CD4-positive, alpha-beta T cell (primary cell): ENCODE data around the gene METRNL. TPM values are rescaled to one million over a fixed set of nuclear protein-coding genes. Genes with fewer than 3 reads are reported as not detected.

Experiments
- ATAC-seq: fragments of 200-7000 bp; cut with Tn5 transposase; one replicate; pipeline ENCODE4 v1.10.0; 2022; ENCODE audit warnings: mild to moderate bottlenecking; ENCODE audit not compliant: poor library complexity
- CTCF ChIA-PET: fragments of 350-600 bp; sonication (Branson Sonifier 250); formaldehyde crosslinking; loops from one replicate; lab custom pipeline; 2021; ENCODE audit warnings: antibody characterized with exemption, inconsistent platforms; lab: Charles Lee
- POLR2A ChIA-PET: fragments of 350-600 bp; sonication (Branson Sonifier 250); formaldehyde crosslinking; loops from one replicate; lab custom pipeline; 2021; ENCODE audit warnings: antibody characterized with exemption, inconsistent platforms; lab: Charles Lee
- DNase-seq, 14 experiments: peaks; one replicate each; pipeline ENCODE4 v3.0.0-alpha.2; 2013 to 2020; ENCODE audit warnings: mixed read lengths in 2 of 14
- H3K27ac ChIP-seq, 2 donors: one replicate each; pipeline versions ENCODE4 v1.5.1 to v1.7.0; 2013; ENCODE audit warnings: low read length in 2 of 2, low read depth in 1 of 2, mild to moderate bottlenecking in 1 of 2
- H3K27me3 ChIP-seq, 2 experiments: 1 replicate in 1 of 2; 2 replicates in 1 of 2; pipeline versions ENCODE4 v1.6.1 to v1.7.0; 2013; ENCODE audit warnings: low read length in 2 of 2, control low read depth in 1 of 2, mild to moderate bottlenecking in 1 of 2, moderate library complexity in 1 of 2; ENCODE audit not compliant: insufficient read depth in 2 of 2, control insufficient read depth in 1 of 2
- H3K36me3 ChIP-seq: one replicate; pipeline ENCODE4 v1.6.1; 2013; ENCODE audit warnings: low read length, control low read depth; ENCODE audit not compliant: insufficient read depth
- H3K4me1 ChIP-seq: one replicate; pipeline ENCODE4 v1.6.1; 2013; ENCODE audit warnings: low read length, control low read depth; ENCODE audit not compliant: insufficient read depth
- H3K4me3 ChIP-seq: one replicate; pipeline ENCODE4 v1.5.1; 2013; ENCODE audit warnings: mild to moderate bottlenecking, low read length, moderate library complexity
- H3K9me3 ChIP-seq, 2 experiments: 1 replicate in 1 of 2; 2 replicates in 1 of 2; pipeline versions ENCODE4 v1.6.1 to v1.7.0; 2013; ENCODE audit warnings: low read length in 2 of 2, mild to moderate bottlenecking in 2 of 2, control low read depth in 1 of 2, moderate library complexity in 1 of 2; ENCODE audit not compliant: control insufficient read depth in 1 of 2, insufficient read depth in 1 of 2
- H3K27ac Mint-ChIP-seq: one replicate; pipeline ENCODE4 v1.8.0; 2020; ENCODE audit warnings: mixed read lengths
- H3K27me3 Mint-ChIP-seq: one replicate; pipeline ENCODE4 v1.8.0; 2021; ENCODE audit warnings: mixed read lengths
- H3K36me3 Mint-ChIP-seq: one replicate; pipeline ENCODE4 v1.8.0; 2021; ENCODE audit warnings: low read depth, mixed read lengths
- H3K4me1 Mint-ChIP-seq: one replicate; pipeline ENCODE4 v1.8.0; 2021; ENCODE audit warnings: low read depth, mixed read lengths
- H3K4me3 Mint-ChIP-seq: one replicate; pipeline ENCODE4 v1.8.0; 2020; ENCODE audit warnings: mild to moderate bottlenecking, mixed read lengths
- H3K9me3 Mint-ChIP-seq: one replicate; pipeline ENCODE4 v1.8.0; 2020; ENCODE audit warnings: mixed read lengths
- intact Hi-C, 2 experiments: fragments of 100-400 bp; cut with DNase I in 1 of 2; cut with micrococcal nuclease in 1 of 2; formaldehyde crosslinking; loops; one replicate each; pipeline versions ENCODE4 v1.15.1 to v1.9.0; 2023 to 2025; cut with DNase I, micrococcal nuclease
- total RNA-seq, 174 experiments: library from RNA in 2 of 174; stranded (reverse) in 2 of 174; gene quantifications; one replicate each; pipeline ENCODE4 v1.2.3 and lab custom pipeline; 2021 to 2026
- TF ChIP-seq, protein P1 (sequence below): fragments of 200-600 bp; IDR thresholded peaks from one replicate; pipeline ENCODE4 v1.8.0; 2022; ENCODE audit warnings: antibody characterized with exemption, mild to moderate bottlenecking

The METRNL gene
- total RNA-seq, 2 experiments from 2014 or later, result 24.5 to 26.9 TPM

DNA sequence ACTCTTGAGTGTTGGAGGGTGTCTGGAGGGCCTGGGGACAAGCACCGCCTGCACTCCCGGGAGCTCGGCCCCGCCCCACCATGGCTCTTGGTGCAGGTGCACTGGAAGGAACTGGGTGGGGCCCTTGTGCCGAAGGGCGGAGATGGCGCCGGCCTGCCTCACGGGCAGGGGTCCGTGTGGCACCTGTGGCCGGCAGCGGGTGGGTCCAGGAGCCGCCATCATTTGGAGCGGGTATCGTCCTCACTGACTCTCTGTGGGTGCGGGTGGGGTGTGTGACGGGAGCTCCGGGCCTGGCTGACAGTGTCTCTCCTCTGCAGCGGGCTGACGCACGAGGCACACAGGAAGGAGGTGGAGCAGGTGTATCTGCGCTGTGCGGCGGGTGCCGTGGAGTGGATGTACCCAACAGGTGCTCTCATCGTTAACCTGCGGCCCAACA, 5.2 kb downstream of the METRNL start:
- Histone ChIP-seq H3K9me3 (no peaks in the 10 kb centered on the region), H3K27ac (no peak overlapping the region), H3K4me3 (no peak overlapping the region), H3K36me3 (no peaks in the 10 kb centered on the region), H3K27me3 (peaks cover 0 to 6% of the 10 kb centered on the region in 2 experiments), H3K4me1 (peaks cover 49% of the 10 kb centered on the region)
- H3K36me3 Mint-ChIP-seq, result no peaks in the 10 kb centered on the region
- intact Hi-C loops, result no loop called here
- TF ChIP-seq, protein P1, sequence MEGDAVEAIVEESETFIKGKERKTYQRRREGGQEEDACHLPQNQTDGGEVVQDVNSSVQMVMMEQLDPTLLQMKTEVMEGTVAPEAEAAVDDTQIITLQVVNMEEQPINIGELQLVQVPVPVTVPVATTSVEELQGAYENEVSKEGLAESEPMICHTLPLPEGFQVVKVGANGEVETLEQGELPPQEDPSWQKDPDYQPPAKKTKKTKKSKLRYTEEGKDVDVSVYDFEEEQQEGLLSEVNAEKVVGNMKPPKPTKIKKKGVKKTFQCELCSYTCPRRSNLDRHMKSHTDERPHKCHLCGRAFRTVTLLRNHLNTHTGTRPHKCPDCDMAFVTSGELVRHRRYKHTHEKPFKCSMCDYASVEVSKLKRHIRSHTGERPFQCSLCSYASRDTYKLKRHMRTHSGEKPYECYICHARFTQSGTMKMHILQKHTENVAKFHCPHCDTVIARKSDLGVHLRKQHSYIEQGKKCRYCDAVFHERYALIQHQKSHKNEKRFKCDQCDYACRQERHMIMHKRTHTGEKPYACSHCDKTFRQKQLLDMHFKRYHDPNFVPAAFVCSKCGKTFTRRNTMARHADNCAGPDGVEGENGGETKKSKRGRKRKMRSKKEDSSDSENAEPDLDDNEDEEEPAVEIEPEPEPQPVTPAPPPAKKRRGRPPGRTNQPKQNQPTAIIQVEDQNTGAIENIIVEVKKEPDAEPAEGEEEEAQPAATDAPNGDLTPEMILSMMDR, result no peak
- H3K4me1 Mint-ChIP-seq, result peaks cover 7% of the 10 kb centered on the region
- DNase-seq, result no peak
- CTCF ChIA-PET, result no interaction called here
- H3K4me3 Mint-ChIP-seq, result peak overlapping the region; percentile 15
- no peak overlapping the region for H3K27ac Mint-ChIP-seq
- POLR2A ChIA-PET, result no interaction called here
- peaks cover 9% of the 10 kb centered on the region for H3K27me3 Mint-ChIP-seq
- ATAC-seq, result no peak
- no peaks in the 10 kb centered on the region for H3K9me3 Mint-ChIP-seq

DNA sequence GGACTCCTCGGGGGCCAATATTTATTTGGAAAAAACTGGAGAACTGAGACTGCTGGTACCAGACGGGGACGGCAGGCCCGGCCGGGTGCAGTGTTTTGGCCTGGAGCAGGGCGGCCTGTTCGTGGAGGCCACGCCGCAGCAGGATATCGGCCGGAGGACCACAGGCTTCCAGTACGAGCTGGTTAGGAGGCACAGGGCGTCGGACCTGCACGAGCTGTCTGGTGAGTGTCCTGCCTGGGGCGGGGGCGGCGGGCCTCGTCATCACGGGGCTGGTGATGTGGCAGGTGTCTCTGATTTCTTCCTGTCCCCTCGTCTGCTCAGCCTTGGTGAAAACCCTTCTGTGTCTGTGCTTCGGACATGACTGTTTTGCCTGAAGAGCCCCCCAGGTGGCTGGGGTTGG, 5.7 kb downstream of the METRNL start:
- Mint-ChIP-seq H3K4me1 (peaks cover 7% of the 10 kb centered on the region), H3K27me3 (peaks cover 9% of the 10 kb centered on the region), H3K36me3 (no peaks in the 10 kb centered on the region), H3K4me3 (peak overlapping the region; percentile 15), H3K27ac (no peak overlapping the region), H3K9me3 (no peaks in the 10 kb centered on the region)
- ChIA-PET CTCF (no interaction called here), POLR2A (no interaction called here)
- no peak overlapping the region for H3K27ac ChIP-seq
- H3K9me3 ChIP-seq, result no peaks in the 10 kb centered on the region
- H3K36me3 ChIP-seq, result no peaks in the 10 kb centered on the region
- intact Hi-C loops, result no loop called here
- H3K4me1 ChIP-seq, result peaks cover 49% of the 10 kb centered on the region
- ATAC-seq, result no peak
- no peak for DNase-seq
- TF ChIP-seq, protein P1, result no peak
- H3K4me3 ChIP-seq, result no peak overlapping the region
- H3K27me3 ChIP-seq, result peaks cover 0 to 6% of the 10 kb centered on the region in 2 experiments

DNA sequence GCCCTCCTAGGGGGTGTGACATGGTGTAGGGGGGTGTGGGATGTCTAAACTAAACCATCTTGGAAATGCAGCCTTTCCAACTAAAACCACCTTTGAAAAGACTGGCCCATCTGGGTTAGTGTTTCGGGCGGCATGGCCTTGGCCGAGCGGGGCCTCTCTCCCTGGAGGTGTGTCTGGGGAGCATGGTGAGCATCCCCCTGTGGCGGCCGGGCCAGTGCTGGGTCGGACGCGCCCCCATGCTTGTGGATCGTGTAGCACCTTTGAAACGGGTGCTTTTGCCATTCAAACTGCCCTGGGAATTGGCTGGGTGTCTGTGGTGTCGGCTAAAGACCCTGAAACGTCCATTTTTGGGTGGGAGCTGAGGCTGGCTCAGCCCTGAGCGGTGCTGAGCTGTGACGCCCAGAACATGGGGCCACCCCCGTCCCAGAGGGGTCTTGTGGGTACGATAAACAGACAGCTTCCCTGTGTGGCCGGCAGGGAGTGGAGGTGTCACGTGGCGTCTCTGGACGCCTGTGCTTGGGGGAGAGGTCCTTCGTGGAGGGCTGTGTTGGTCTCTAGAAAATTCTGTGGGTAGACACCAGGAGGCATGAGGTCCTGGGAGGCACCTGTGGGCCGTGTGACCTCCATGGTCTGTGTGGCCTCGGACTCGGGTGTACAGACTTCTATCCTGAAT, 6.3 kb downstream of the METRNL start:
- H3K9me3 ChIP-seq, result no peaks in the 10 kb centered on the region
- no peak overlapping the region for H3K4me3 ChIP-seq
- no peaks in the 10 kb centered on the region for H3K36me3 Mint-ChIP-seq
- H3K4me1 ChIP-seq, result peaks cover 49% of the 10 kb centered on the region
- TF ChIP-seq, protein P1, result no peak
- CTCF ChIA-PET, result no interaction called here
- DNase-seq (no peak), ATAC-seq (no peak)
- no peak overlapping the region for H3K27ac Mint-ChIP-seq
- peaks cover 7% of the 10 kb centered on the region for H3K4me1 Mint-ChIP-seq
- intact Hi-C loops, result no loop called here
- POLR2A ChIA-PET, result no interaction called here
- H3K36me3 ChIP-seq, result no peaks in the 10 kb centered on the region
- H3K9me3 Mint-ChIP-seq, result no peaks in the 10 kb centered on the region
- peaks cover 9% of the 10 kb centered on the region for H3K27me3 Mint-ChIP-seq
- H3K27me3 ChIP-seq, result peaks cover 0 to 6% of the 10 kb centered on the region in 2 experiments
- H3K27ac ChIP-seq, result no peak overlapping the region
- no peak overlapping the region for H3K4me3 Mint-ChIP-seq
